Pulmonary artery endothelial cell (primary cell): Measurements from ENCODE around the gene HSD17B3. TPM values are rescaled to one million over a fixed set of nuclear protein-coding genes. Genes with fewer than 3 reads are reported as not detected.
"Not testable (repeated sequence)": the region's sequence is repeated elsewhere in the genome, so short reads cannot be mapped to it uniquely, and the experiment has no call there.

Experiments used
- DNase-seq: peaks from one replicate; pipeline ENCODE4 v3.0.0-alpha.2; 2011; ENCODE audit warnings: low read depth, low spot score
- total RNA-seq: library from RNA; depleted of rRNA; stranded (reverse); fragments of >200 nt; gene quantifications from 2 replicates; pipeline ENCODE4 v1.2.3, GENCODE V29; 2014

The HSD17B3 gene
- total RNA-seq, 1 donor from 2014 or later, result not detected

DNA sequence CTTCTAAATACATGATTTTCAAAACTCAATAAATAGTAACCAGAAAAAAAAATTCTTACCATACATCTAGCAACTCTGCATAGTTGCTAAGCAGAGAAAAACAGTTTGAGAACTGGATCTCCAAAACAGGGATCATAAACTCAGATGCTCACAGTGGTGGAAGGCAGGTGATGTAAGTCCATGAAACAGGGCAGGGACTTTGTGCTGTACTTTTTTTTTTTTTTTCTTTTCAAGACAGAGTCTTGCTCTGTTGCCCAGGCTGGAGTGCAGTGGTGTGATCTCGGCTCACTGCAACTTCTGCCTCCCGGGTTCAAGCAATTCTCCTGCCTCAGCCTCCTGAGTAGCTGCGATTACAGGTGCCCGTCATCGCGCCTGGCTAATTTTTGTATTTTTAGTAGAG lies 5.0 kb upstream of the HSD17B3 start:
- DNase-seq, result not testable (repeated sequence)

DNA sequence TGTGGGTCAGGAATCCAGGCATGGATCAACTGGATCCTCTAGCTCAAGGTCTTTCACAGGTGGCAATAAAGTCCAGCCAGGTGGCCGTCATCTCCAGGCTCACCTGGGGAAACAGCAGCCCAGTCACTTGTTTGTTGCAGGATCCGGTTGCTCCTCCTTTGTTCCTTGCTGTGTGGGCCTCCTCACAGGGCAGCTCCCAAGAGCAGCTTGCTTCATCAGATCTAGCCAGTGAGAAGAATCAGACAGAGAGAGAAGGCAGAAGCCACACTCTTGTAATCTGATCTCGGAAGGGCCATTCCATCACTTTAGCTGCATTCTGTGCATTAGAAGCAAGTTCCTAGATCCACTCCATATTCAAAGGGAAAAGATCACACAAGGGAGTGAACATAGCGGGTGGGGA lies 3.2 kb upstream of the HSD17B3 start:
- DNase-seq, result no peak

DNA sequence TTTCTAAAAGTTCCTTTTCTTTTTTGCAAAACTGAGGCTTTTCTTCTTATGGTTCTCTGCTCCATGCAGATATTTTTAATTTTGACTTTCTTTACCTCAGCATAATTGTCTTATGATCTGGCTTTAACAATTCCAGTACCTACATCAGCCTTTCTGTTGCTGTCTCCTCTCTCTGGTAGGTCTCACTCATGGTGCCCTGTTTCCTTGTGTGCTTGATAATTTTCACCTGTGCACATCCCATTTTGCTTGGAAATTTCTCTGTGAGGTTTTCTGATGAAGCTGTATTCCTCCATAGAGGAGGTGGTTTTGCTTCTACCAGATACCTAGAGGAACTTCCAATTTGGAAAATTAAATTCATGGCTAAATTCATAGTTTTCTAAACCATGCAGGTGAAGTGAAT lies 2.3 kb upstream of the HSD17B3 start:
- DNase-seq, result no peak

DNA sequence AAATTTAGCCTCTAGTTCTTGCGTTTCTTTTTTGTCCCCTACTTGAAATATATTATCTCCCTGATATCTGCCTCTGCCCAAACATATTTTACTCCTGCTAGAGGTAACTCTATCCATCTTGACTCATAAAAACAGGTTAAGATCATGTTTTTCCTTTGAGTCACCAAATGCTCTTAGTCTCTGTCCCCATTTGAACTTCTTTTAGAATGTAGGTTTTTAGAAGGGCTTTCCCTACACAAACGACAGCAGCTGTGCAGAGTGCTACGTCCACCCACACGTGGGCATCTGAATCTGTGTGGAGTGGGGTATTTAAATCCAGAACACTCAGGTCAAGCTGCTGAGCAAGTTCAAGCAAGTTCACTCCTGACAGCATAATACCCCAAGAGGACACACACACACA lies 2.2 kb downstream of the HSD17B3 start:
- DNase-seq, result no peak

DNA sequence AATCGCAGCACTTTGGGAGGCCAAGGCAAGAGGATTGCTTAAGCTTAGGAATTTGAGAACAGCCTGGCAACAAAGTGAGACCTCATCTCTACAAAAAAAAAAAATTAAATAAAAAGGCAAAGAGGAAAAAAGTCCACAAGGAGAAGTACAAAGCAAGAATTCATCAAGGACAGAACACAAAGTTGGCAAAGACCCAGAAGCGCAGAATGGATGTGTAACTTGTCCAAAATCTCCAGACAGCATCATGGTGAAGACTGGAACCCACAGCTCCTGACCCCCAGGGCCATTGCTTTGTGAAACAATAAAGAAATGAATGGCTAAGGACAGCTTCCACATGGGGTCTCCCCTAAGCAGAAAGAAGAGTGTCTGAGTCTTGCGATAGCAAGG lies 7.8 kb downstream of the HSD17B3 start:
- DNase-seq, result no peak

DNA sequence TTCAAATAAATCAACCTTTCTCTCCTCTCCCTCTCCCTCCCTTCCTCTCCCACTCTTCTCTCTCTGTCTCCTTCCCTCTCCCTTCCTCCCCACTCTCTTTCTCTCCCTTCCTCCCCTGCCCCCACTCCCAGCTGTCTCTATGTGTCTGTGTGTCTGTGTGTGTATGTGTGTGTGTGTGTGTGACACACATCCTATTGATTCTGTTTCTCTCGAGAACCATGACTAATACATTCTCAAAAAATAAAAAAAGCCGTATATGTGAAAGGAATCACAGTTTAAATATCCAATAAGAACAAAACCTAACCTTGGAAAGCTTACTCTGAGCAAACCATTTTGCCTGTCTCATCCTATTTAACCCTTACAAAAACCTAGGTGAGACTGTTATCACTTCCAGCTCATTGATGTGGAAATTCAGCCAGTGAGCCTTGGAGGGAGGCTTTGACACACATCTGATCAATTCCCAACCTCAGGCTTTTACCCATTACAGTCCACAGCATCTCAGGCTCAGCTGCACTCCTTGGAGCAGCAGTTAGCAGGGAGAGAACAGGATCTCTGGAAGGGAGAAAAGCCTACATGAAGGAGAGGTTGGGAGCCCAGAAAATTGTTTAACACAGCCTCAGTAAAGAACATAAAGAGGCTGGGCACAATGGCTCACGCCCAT lies 8.3 kb downstream of the HSD17B3 start:
- DNase-seq, result peak; percentile 3

DNA sequence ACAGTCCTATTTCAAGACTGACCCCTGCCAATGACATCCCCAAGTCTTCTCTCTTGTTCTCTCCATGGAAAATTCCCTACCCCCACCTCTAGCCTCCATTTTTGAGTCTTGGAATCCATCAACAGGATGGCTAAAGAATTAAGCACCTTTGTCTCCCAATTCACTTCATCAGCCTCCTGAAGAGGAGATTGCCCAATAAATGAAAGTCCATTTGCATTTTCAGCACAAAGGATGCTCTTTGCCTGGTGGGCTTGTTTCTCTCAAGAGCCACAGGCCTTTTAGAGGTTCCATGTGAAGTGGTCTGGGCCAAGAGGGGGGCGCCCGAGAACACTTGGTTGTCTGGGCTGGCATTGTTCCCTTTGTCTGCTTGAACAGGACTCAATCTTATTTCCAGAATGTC lies 12.6 kb downstream of the HSD17B3 start:
- no peak for DNase-seq

DNA sequence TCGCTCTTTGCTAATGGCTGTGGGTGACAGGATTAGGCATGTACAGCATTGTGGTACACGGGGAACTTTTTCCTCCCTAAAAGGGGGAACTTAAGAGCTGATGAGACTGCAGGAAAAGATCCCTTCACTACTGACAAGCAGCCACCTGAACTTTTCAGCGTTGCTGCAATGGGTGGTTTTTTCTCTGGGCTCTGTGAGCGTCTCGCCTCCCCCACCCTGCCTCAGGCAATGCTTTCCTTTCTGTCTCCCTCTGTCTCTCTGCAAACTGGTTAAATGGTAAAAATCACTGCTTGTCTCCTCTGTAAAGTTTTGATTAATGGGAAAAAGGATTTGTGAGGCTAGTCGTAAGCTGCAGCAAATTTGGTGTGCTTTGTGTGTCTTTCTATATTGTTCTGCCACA lies 20.3 kb downstream of the HSD17B3 start:
- no peak for DNase-seq

DNA sequence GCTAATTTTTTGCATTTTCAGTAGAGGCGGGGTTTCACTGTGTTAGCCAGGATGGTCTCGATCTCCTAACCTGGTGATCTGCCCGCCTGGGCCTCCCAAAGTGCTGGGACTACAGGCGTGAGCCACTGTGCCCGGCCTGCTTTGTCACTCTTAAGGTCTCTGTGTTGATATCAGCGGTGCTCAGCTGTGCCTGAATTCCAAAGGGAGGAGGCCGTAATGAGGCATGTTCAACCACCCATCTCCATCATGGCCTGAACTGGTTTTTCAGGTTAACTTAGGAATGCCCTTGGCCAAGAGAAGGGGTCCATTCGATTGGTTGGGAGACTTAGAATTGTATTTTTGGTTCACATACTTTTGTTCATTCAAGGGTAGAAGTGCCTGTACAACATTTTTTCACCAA lies 22.0 kb downstream of the HSD17B3 start:
- no peak for DNase-seq

DNA sequence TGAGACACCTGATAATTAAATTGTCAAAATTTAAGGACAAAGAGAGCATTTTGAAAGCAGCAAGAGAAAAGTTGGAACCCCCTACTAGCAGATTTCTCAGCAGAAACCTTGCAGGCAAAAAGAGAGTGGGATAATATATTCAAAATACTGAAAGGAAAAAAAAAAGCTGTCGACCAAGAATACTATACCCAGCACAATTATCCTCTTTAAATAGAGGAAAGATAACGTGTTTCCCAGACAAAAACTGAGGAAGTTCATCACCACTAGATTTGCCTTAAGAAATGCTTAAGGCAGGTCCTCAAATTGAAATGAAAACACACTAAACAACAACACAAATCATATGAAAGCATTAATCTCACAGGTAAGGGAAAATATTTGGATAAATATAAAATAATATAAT lies 27.0 kb downstream of the HSD17B3 start:
- DNase-seq, result no peak

DNA sequence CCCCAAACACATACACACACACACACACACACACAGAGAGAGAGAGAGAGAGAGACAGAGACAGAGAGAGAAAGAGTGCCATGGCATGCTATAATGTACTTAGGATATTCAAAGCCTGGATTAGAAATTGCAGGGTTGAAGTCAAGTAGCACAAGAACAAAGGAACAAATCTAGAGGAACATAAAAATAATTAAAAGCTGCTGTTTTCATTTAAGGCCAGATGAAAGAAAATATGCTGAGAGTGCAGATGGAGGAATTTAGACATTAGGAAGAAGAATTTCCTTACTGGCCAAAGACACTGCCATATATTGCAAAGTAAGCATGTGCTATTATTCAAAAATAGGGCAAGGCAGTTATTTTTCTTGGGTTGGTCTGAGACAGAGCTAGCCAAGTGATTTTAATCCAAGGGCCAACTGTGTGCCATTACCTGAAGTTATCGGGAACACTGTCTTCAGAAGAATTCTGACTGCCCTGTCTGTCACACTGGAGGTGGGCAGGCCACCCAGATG lies 31.7 kb downstream of the HSD17B3 start:
- no peak for DNase-seq

DNA sequence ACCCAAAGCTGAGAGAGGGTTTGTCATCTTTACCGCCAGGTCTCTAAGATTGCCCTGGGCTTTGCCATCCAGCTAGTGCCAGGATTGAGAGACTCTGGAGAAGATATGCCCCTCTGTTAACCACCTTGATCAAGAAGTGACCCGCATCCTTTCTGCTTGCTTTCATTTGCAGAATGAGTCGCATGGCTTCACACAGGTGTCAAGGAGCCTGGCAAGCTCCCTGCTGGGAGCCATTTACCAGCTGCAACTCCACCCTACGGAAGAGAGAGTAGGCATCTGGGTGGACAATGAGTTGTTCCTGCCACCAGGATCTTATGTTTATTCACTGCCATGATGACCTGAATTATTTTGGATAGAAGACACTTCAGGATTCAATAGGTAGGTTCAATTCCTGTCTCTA lies 43.0 kb downstream of the HSD17B3 start:
- no peak for DNase-seq

DNA sequence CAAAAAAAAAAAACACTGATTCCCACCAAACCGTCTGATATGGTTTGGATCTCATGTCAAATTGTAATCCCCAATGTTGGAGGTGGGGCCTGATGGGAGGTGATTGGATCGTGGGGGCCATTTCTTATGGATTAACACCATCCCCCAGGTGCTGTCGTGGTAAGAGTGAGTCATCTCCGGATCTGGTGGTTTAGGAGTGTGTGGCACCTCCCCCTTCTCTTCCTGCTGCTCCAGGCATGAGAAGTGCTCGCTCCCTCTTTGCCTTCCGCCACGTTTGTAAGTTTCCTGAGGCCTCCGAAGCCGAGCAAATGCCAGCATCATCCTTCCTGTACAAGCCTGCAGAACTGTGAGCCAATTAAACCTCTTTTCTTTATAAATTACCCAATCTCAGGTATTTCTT lies 45.2 kb downstream of the HSD17B3 start:
- no peak for DNase-seq

DNA sequence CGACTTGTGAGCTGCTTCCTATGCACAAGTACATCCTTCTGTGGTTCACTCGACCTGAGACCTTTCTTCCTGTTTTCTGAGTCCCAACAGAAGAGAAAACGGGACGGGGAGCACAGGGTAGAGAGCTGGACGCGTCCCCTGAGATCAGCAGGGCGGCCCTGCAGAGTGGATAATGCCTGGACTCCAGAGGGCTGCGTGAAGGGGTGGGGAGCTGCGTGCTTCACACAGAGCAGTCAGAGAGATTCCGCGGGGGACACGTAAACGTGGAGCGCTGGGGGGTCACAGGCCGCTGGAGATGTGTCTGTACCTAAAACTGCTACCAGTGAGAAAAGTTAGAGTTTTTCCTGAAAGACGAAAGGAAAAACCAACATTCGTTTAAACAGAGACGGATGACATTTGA lies 46.3 kb downstream of the HSD17B3 start:
- no peak for DNase-seq

DNA sequence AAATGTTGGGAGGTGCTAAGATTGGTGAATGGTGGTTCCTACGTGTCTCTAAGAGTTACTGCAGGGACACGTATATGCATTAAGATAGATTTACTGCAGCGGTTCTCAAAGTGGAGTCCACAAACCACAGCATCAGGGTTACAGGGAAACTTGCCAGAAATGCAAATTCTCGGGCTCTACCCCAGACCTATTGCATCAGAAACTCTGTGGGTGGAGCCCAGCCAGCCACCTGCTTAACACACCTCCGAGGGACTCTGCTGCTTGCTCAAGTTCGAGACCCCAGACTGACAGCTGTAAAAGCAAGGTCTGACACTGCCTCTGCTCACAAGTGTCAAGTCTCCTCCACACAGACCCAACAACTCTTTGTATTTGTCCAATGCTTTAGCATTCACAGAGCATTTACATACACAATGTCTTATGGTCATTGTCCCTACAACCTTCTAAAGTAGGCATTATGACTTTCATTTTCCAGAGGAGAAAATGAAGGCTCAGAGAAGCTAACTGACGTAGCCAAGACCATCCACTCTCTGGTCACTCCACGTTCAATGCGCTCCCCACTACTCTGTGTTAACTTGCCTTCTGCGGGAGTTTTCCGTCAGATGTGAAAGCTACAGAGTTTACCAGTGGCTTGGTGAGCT lies 48.8 kb downstream of the HSD17B3 start:
- no peak for DNase-seq

DNA sequence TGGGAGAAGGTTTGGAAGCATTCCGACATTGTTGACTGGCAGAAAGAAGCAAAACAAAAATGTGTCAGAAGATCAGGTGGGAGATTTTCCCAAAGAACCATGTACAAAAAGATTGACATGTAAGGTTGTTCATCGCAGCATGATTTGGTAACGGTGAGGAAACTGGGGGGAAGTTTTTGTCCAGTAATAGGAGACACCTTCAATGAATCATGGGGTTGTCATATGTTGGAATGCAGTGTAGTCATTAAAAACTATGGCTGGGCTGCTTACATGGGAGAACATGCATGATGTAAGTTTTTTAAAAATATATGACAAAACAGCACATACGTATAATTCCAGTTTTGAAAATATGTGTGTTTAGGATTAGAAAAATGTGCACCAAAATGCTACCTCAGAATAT lies 50.5 kb downstream of the HSD17B3 start:
- no peak for DNase-seq

DNA sequence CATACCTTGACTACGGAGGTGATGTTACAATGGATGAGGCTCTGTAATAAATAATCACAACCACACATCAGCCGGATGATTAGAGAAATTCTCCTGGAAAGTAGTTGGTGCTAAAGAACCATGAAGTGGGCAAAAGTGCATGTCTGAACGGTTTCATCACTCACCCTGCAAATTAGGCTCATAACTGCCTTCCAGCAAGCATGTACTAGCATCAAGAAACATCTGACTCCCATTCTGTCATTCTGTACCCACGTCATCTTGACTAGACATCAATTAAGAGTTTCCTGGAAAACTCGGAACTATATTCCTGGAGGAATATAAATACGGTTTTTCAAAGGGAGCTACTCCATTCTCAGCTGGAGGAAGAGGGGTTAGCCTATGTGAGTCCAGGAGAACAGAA lies 52.2 kb downstream of the HSD17B3 start:
- DNase-seq, result no peak

DNA sequence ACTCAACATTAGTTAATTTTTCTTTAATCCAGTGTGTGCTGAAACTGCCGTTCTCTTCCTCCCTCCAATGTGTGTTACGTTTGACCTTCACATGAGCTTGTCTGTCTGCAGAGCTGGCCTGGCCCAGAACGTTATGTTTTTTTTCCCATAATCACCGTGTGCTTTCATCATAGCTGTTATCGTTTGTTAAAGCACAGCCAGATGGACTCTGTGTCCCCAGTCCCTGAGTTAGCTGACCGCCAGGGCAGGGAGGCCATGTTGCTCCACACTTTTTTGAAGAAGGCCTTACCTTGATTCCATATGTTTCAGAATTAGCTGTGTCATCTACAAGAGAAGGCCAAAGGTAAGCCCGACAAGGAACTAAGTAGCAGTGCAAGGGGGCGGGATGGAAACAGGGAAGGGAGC lies 55.7 kb downstream of the HSD17B3 start:
- no peak for DNase-seq

DNA sequence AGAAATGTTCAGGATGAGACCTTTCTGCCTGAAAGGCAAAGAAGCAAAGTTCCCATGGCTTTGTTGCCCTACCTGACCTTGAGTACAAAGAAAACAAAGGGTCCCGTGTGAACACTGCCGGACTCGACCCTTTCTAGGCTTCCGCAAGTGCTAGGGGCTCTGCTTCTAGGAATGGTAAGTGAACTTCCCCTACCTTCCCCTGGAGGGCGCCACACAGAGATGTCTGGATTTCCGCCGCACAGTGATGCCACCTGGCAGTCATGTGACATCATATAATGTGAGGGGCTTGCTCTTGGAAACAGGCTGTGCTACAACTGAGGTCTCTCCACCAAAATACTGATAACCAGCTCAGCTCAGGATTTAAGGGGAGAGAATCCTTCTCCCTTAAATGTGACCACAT lies 56.6 kb downstream of the HSD17B3 start:
- DNase-seq, result no peak

DNA sequence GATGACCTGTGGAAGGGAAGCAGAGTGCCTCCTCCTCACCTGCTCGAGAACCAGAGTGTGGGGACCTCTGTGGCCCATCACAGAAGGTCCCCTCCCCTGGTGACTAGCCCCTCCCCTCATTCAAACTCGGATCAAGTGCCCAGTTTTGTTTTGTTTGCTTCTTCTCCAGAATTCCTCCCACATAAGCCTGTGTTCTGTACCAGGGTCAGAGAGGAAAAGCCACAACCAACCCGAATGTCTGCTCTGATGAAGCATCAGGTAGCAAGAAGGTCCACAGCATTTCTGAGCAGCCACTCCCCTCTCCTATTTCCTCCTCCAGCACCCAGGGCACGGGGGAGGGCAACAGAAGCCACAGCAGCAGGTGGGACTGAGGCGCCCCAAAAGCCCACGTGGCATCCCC lies 58.2 kb downstream of the HSD17B3 start:
- no peak for DNase-seq

DNA sequence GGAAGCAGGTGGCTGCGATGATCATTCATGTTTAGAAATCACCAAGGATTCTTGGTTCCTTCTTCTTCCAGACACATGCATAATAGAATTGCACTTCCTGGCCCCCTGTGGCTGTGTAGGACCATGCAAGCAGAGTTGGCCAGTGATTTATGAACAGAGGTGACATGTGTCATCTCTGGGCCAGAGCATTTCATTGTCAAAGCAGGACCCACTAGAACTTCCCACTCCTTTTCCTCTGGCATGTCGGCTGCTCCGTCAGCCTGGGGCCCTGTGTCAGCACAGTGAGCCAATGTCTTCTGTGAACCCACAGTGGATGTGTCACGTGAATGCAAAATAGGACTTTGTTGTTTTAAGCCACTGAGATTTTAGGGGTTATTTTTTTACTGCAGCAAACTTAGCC lies 59.2 kb downstream of the HSD17B3 start:
- no peak for DNase-seq

DNA sequence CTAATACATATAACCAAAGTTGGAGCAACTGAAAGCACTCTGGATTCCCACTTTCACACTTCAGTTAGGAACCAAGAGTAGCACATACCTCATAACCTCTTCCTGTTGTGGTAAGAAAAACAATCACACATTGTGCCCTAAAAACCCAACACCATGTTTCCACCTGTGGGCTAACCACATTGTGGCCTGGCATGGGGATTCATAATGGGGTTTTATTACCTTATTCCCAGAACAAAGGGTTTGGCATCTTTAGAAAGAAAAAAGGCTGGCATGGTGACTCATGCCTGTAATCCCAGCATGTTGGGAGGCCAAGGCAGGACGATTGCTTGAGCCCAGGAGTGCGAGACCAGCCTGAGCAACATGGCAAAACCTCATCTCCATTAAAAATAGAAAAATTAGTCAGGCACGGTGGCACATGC lies 60.6 kb downstream of the HSD17B3 start:
- no peak for DNase-seq

DNA sequence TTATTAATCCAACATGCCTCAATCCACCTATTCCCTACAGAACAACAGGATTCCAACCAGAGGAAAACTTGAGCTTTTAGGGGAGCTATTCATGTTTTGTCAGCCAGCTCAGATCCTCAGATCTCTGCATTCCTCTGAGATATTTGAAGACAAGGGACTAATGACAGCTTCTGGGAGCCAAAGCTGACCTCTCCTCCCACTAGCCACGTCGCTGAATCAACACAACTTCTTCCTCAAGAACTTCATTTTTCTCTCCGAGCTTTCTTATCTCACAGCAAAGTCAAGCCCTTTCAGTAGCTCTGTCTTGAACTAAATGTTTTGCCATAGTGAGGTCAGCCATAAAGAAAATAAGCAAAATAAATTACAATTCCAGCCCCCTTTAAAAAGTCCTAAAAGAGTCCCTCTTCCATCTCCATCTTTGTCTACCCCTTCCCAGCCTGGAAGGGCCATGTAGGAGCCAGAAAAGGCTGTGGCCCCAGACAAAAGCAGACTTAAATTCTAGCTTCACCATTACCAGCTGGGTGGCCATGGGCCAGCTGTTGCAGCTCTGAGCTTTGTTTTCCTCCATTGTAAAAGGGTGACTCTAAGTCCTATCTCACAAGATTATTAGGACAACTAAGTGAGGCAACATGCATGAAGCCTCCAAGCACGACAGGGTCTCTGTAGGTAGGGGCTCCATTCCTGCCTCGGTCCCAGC lies 65.0 kb downstream of the HSD17B3 start:
- DNase-seq, result no peak
